NT2/D1 (cell line): Measurements from ENCODE around the gene TREH.

Experiments used
- SUZ12 ChIP-seq: IDR thresholded peaks from 2 replicates; pipeline ENCODE4 v1.6.1; 2011; ENCODE audit not compliant: insufficient read length, insufficient read depth; ENCODE audit errors: extremely low read depth
- YY1 ChIP-seq: IDR thresholded peaks from 2 replicates; pipeline ENCODE4 v1.6.1; 2011; ENCODE audit not compliant: insufficient read length, insufficient read depth
- ZNF274 ChIP-seq: IDR thresholded peaks from 2 replicates; pipeline ENCODE4 v1.6.1; 2011; ENCODE audit warnings: mild to moderate bottlenecking, low read depth, low read length

DNA sequence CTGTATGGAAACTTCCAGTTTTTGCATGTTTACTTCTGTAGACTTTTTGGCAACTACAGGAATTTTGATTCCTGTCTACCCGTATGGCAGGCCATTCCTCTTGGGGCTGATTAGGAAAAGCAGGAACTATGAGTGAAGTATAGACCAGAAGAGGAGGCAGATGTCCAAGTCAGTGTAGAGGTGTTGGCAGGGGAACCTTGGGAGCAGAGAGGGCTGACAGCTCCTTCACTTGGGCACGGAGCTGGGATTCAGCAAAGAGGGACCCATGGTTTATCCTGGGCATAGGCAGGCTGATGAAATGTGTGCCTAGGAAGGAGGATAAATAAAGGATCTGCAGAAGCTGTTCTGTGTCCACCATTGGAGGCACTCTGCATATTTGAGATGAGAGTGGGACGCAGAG, 33.1 kb downstream of the TREH start:
- TF ChIP-seq YY1 (no peak), ZNF274 (no peak), SUZ12 (no peak)
